IPS-18a (cell line): Measurements from ENCODE around the gene RASGRF2.

Experiments
- H3K27ac ChIP-seq: one replicate; pipeline ENCODE4 v1.5.1; 2013; ENCODE audit warnings: low read length
- H3K27me3 ChIP-seq: one replicate; pipeline ENCODE4 v1.6.1; 2013; ENCODE audit warnings: mild to moderate bottlenecking, low read length; ENCODE audit not compliant: control insufficient read depth, insufficient read depth
- H3K36me3 ChIP-seq: one replicate; pipeline ENCODE4 v1.6.1; 2013; ENCODE audit warnings: low read depth, low read length; ENCODE audit not compliant: control insufficient read depth
- H3K4me1 ChIP-seq: one replicate; pipeline ENCODE4 v1.6.1; 2013; ENCODE audit warnings: low read depth, low read length; ENCODE audit not compliant: control insufficient read depth
- H3K4me3 ChIP-seq: one replicate; pipeline ENCODE4 v1.5.1; 2013; ENCODE audit warnings: low read length
- H3K9ac ChIP-seq: one replicate; pipeline ENCODE4 v1.6.1; 2013; ENCODE audit warnings: mild to moderate bottlenecking, low read length, moderate library complexity
- H3K9me3 ChIP-seq: one replicate; pipeline ENCODE4 v1.6.1; 2013; ENCODE audit warnings: low read depth, low read length; ENCODE audit not compliant: control insufficient read depth

The RASGRF2 gene

DNA sequence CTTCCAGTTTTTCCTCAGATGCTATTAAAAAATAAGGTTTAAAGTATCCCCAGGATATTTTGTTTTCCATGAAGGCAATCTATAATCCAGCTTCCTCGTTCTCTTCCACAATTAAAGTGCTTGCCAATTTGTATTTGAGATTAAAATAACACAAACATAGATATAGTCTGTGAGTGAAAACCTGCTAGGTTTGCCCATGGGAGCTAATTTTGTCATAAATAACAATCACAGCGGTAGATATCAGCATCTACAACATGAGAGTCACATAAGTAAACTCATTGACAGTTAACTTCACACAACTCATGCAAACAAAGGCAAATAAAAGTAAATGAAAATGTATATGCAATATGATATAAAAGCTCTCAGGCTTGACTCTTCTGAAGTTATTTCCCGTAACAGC is 29.2 kb upstream of the RASGRF2 start:
- no peak overlapping the region for H3K27ac ChIP-seq
- no peak overlapping the region for H3K4me3 ChIP-seq
- no peaks in the 10 kb centered on the region for H3K4me1 ChIP-seq
- H3K9me3 ChIP-seq, result no peaks in the 10 kb centered on the region
- H3K9ac ChIP-seq, result no peak overlapping the region
- no peaks in the 10 kb centered on the region for H3K27me3 ChIP-seq
- no peaks in the 10 kb centered on the region for H3K36me3 ChIP-seq

- no peaks in the 10 kb centered on the region for H3K9me3 ChIP-seq
- H3K27ac ChIP-seq, result no peak overlapping the region
- no peaks in the 10 kb centered on the region for H3K36me3 ChIP-seq
- H3K9ac ChIP-seq, result no peak overlapping the region
- H3K4me1 ChIP-seq, result no peaks in the 10 kb centered on the region
- no peak overlapping the region for H3K4me3 ChIP-seq
- H3K27me3 ChIP-seq, result no peaks in the 10 kb centered on the region
These were observed 28.8 kb upstream of the RASGRF2 start for GRCh38 chr5:80931411-80931810.

- Histone ChIP-seq H3K27ac (no peak overlapping the region), H3K9ac (no peak overlapping the region), H3K4me3 (no peak overlapping the region), H3K4me1 (no peaks in the 10 kb centered on the region), H3K36me3 (no peaks in the 10 kb centered on the region), H3K27me3 (no peaks in the 10 kb centered on the region), H3K9me3 (no peaks in the 10 kb centered on the region)
These were observed 27.1 kb upstream of the RASGRF2 start for GRCh38 chr5:80933036-80933435.

- H3K9me3 ChIP-seq, result no peaks in the 10 kb centered on the region
- H3K36me3 ChIP-seq, result no peaks in the 10 kb centered on the region
- H3K9ac ChIP-seq, result no peak overlapping the region
- H3K27ac ChIP-seq, result no peak overlapping the region
- no peaks in the 10 kb centered on the region for H3K27me3 ChIP-seq
- H3K4me1 ChIP-seq, result no peaks in the 10 kb centered on the region
- no peak overlapping the region for H3K4me3 ChIP-seq
These were observed 25.4 kb upstream of the RASGRF2 start for GRCh38 chr5:80934751-80935150.

GRCh38 chr5:80935811-80936385 is 24.3 kb upstream of the RASGRF2 start:
- H3K27ac ChIP-seq, result no peak overlapping the region
- H3K27me3 ChIP-seq, result no peaks in the 10 kb centered on the region
- H3K4me1 ChIP-seq, result no peaks in the 10 kb centered on the region
- no peaks in the 10 kb centered on the region for H3K9me3 ChIP-seq
- H3K4me3 ChIP-seq, result no peak overlapping the region
- no peaks in the 10 kb centered on the region for H3K36me3 ChIP-seq
- H3K9ac ChIP-seq, result no peak overlapping the region

- Histone ChIP-seq H3K9me3 (no peaks in the 10 kb centered on the region), H3K9ac (no peak overlapping the region), H3K36me3 (no peaks in the 10 kb centered on the region), H3K4me1 (no peaks in the 10 kb centered on the region), H3K4me3 (no peak overlapping the region), H3K27ac (no peak overlapping the region), H3K27me3 (no peaks in the 10 kb centered on the region)
These were observed 23.3 kb upstream of the RASGRF2 start for GRCh38 chr5:80936881-80937280.

DNA sequence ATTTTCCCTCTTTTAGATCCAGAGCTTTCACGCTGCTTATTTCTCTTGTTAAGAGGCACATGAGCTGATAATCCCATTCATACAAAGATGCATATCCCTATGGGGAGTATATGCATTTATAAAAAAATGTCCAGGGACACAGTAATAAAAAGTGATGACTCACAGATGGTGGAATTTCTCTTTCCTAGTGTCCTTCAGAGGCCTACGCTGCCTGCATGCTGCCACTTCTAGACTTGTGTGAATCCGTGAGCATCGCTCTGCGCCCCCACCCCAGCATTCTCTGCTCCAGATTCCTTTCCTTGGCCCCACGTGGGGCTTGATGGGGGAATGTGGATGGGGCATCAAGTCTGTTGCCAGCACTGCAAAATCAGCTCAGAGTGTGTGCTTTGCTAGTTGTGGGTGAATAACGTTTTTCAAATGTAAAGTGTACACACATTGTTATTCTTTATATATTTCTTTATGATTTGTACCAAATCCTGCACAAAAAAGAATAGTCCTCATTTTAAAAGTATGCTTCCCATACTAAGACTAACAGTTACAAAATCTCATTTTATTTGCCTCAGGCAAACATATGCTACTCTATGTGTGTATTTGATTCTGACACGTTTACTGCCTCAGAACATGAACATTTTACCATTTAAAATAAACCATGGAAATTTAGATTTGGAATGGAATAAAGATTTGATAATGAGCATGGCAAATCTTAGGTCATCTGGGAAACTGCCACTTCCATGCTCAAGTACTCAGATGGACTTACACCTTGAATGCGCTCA is 22.4 kb upstream of the RASGRF2 start:
- H3K4me3 ChIP-seq, result no peak overlapping the region
- no peaks in the 10 kb centered on the region for H3K27me3 ChIP-seq
- no peaks in the 10 kb centered on the region for H3K9me3 ChIP-seq
- no peaks in the 10 kb centered on the region for H3K4me1 ChIP-seq
- H3K27ac ChIP-seq, result no peak overlapping the region
- H3K9ac ChIP-seq, result no peak overlapping the region
- no peaks in the 10 kb centered on the region for H3K36me3 ChIP-seq

DNA sequence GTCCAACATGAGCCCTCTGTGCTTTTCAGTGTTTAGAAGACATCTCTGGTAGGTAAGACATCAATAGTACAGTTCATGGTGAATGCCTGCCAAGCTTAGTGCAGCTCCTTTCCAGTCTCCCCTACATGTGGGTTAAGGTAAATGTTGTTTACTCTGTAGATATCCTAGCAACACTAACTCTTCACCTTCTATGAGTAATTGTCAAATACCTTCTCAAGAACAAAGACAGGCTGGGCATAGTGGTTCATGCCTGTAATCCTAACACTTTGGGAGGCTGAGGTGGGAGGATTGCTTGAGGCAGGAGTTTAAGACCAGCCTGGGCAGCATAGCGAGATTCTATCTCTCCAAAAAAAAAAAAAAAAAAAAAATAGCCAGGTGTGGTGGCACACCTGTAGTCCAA is 18.7 kb upstream of the RASGRF2 start:
- H3K4me1 ChIP-seq, result no peaks in the 10 kb centered on the region

GRCh38 chr5:80951366-80951765 is 8.8 kb upstream of the RASGRF2 start:
- H3K4me3 ChIP-seq, result no peak overlapping the region
- no peaks in the 10 kb centered on the region for H3K9me3 ChIP-seq
- peaks cover 13% of the 10 kb centered on the region for H3K4me1 ChIP-seq
- H3K9ac ChIP-seq, result no peak overlapping the region
- no peaks in the 10 kb centered on the region for H3K27me3 ChIP-seq
- H3K36me3 ChIP-seq, result no peaks in the 10 kb centered on the region
- no peak overlapping the region for H3K27ac ChIP-seq

More for the DNA sequence above, 18.7 kb upstream of the RASGRF2 start:
- Histone ChIP-seq H3K27ac (no peak overlapping the region), H3K4me3 (no peak overlapping the region), H3K9ac (no peak overlapping the region), H3K36me3 (no peaks in the 10 kb centered on the region), H3K27me3 (no peaks in the 10 kb centered on the region), H3K9me3 (no peaks in the 10 kb centered on the region)

GRCh38 chr5:80953587-80953986 is 6.6 kb upstream of the RASGRF2 start:
- H3K27ac ChIP-seq, result no peak overlapping the region
- H3K27me3 ChIP-seq, result peaks cover 6% of the 10 kb centered on the region
- H3K9ac ChIP-seq, result no peak overlapping the region
- no peaks in the 10 kb centered on the region for H3K36me3 ChIP-seq
- no peak overlapping the region for H3K4me3 ChIP-seq
- no peaks in the 10 kb centered on the region for H3K9me3 ChIP-seq
- peaks cover 34% of the 10 kb centered on the region for H3K4me1 ChIP-seq

DNA sequence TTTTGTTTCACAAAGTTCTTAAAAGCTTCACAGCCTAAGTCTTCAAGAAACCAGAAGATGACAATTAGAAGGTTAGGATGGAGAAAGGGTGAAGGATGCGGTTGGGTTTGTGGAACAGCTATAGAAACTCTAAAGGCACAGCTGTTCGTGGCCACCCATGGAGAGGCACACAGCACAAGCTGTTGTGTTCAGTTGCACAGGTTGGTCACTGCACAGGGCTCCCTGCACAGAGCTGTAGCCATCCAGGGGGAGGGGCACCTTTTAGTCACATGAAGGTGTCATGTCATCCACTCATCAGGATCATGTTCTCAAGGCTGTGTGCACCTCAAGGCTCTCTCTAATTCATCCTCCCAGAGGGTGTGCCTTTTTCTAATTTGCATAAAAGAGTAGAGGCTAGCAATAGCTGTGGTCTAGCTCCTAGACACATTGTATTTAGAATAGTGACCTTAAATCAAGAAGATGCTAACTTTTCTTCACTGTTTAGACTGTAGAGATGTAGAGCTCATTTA is 5.0 kb upstream of the RASGRF2 start:
- Histone ChIP-seq H3K9ac (no peak overlapping the region), H3K4me3 (no peak overlapping the region), H3K4me1 (peaks cover 47% of the 10 kb centered on the region), H3K27ac (no peak overlapping the region), H3K9me3 (no peaks in the 10 kb centered on the region), H3K36me3 (no peaks in the 10 kb centered on the region), H3K27me3 (peaks cover 16% of the 10 kb centered on the region)

DNA sequence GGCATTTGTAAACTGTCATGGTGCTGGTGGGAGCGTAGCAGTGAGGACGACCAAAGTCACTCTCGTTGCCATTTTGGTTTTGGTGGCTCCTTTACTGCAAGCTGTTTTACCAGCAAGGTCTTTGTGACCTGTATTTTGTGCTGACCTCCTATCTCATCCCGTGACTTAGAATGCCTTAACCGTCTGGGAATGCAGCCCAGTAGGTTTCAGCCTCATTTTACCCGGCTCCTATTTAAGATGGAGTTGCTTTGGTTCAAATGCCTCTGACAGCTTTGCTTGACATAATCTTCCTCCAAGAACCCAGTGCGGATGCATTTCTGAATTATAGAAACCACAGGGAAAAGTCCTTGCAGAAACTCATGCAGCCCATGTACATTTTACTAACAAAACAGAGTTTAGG is 3.9 kb upstream of the RASGRF2 start:
- Histone ChIP-seq H3K9ac (no peak overlapping the region), H3K27me3 (peaks cover 23% of the 10 kb centered on the region), H3K4me1 (peaks cover 47% of the 10 kb centered on the region), H3K4me3 (no peak overlapping the region), H3K36me3 (no peaks in the 10 kb centered on the region), H3K27ac (no peak overlapping the region), H3K9me3 (no peaks in the 10 kb centered on the region)
